ENCODE measurements around the gene PHF14.
A peak's percentile ranks its signal among the peaks of the same experiment; 100 is the strongest.

The PHF14 gene

GRCh38 chr7:11176985-11177555, 203.4 kb downstream of the PHF14 start:
- DNase-seq, result no peak

GRCh38 chr7:11177793-11178192, 204.1 kb downstream of the PHF14 start:
- DNase-seq, result peak; percentile 39

GRCh38 chr7:11181590-11181989, 207.9 kb downstream of the PHF14 start:
- DNase-seq, result no peak

GRCh38 chr7:11182736-11183135, 209.1 kb downstream of the PHF14 start:
- DNase-seq, result no peak

- DNase-seq, result no peak
Observed at GRCh38 chr7:11185179-11185815, 211.6 kb downstream of the PHF14 start.

- no peak for DNase-seq
Observed at GRCh38 chr7:11188529-11189310, 215.0 kb downstream of the PHF14 start.

GRCh38 chr7:11191081-11191480, 217.4 kb downstream of the PHF14 start:
- no peak for DNase-seq

GRCh38 chr7:11191574-11192220, 218.0 kb downstream of the PHF14 start:
- DNase-seq, result no peak

- DNase-seq, result peak; percentile 40
Observed at GRCh38 chr7:11192506-11192905, 218.8 kb downstream of the PHF14 start.

GRCh38 chr7:11193131-11193867, 219.6 kb downstream of the PHF14 start:
- no peak for DNase-seq

GRCh38 chr7:11193888-11194287, 220.2 kb downstream of the PHF14 start:
- DNase-seq, result no peak

GRCh38 chr7:11194492-11194891, 220.8 kb downstream of the PHF14 start:
- no peak for DNase-seq

- no peak for DNase-seq
Observed at GRCh38 chr7:11195502-11195901, 221.8 kb downstream of the PHF14 start.

GRCh38 chr7:11196143-11196542, 222.5 kb downstream of the PHF14 start:
- DNase-seq, result no peak

GRCh38 chr7:11203224-11203623, 229.6 kb downstream of the PHF14 start:
- DNase-seq, result no peak

GRCh38 chr7:11203683-11204082, 230.0 kb downstream of the PHF14 start:
- DNase-seq, result no peak

- DNase-seq, result no peak
Observed at GRCh38 chr7:11206177-11206899, 232.7 kb downstream of the PHF14 start.

GRCh38 chr7:11207565-11207964, 233.9 kb downstream of the PHF14 start:
- no peak for DNase-seq

- no peak for DNase-seq
Observed at GRCh38 chr7:11208883-11209465, 235.3 kb downstream of the PHF14 start.

- no peak for DNase-seq
Observed at GRCh38 chr7:11210374-11210773, 236.7 kb downstream of the PHF14 start.

GRCh38 chr7:11212080-11212711, 238.5 kb downstream of the PHF14 start:
- peak; percentile 69 for DNase-seq

Measured in activated CD4-positive, alpha-beta T cell treated with anti-CD3 and anti-CD28 coated beads, Interleukin-10, Interleukin-2, amounts not matched to agents 100 ng/mL and 50 ng/mL, durations not matched to agents 16 hours and 8 hours (primary cell).